NCI-H748 treated with DMSO at 0.1 percent for 48 hours (cell line): ENCODE results near the gene VPS45.

Experiments
- DNase-seq: peaks from one replicate; lab custom pipeline; 2025; lab: John Stamatoyannopoulos, UW

VPS45 gene

DNA sequence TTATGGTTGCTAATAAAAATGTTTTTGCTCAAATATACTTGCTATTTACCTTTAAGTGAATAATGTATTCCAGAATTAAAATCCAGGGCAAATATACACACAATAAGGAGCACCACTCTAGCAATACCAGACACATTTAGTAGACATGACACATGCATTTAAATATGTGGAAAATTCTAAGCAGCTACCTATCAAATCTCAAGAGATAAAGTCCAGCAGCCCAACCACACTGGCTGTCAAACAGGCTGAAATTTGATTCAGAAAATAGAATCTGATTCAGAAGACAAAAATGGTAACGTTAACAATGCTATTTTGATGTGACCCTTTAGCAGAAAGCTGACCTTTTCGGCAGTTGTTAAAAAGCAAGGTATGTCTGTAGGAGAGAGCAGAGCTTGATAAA, 124.4 kb downstream of the VPS45 start:
- no peak for DNase-seq

DNA sequence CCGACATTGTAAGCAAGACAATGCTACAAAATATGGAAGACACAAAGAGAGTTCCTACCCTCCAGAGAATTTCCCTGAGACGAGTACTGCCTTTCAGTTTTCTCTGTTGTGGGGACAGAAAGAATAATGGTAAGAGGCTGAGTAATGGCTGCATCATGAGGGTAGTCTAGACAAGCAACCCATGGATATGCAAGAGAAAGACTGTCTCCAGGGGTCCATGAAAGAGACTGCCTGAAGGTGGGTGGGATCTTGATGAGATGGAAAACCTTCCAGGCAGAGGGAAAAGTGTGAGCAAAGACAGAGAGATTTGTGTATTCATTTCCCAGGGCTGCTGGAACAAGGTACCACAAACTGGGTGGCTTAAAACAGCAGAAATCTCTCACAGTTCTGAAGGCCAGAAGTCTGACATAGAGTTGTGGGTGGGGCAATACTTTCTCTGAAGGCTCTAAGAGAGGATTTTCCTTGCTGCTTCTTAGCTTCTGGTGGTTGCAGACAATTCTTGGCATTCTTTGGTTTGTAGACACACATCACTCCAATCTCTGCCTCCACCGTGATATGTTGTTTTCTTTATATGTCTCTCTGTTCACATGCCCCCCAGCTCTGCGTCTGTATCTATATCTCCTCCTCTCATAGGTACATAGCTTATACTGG, 126.9 kb downstream of the VPS45 start:
- no peak for DNase-seq
